Esophagus (tissue), 2 donors: ENCODE data around the gene ATP9B. TPM values are rescaled to one million over a fixed set of nuclear protein-coding genes. Genes with fewer than 3 reads are reported as not detected.

Source experiments
- H3K27ac ChIP-seq, 2 donors: one replicate each; pipeline ENCODE4 v1.5.1; 2013; ENCODE audit warnings: low read depth in 2 of 2, mild to moderate bottlenecking in 2 of 2, inconsistent platforms in 1 of 2, low read length in 1 of 2, moderate library complexity in 1 of 2
- H3K27me3 ChIP-seq, 2 donors: one replicate each; pipeline ENCODE4 v1.6.1; 2013; ENCODE audit warnings: low read length in 2 of 2, control low read depth in 1 of 2, mild to moderate bottlenecking in 1 of 2; ENCODE audit not compliant: insufficient read depth in 2 of 2, control insufficient read depth in 1 of 2
- H3K36me3 ChIP-seq, 2 donors: one replicate each; pipeline ENCODE4 v1.6.1; 2013; ENCODE audit warnings: low read length in 1 of 2; ENCODE audit not compliant: control insufficient read depth in 2 of 2, insufficient read depth in 2 of 2
- H3K4me1 ChIP-seq, 2 donors: one replicate each; pipeline ENCODE4 v1.6.1; 2013; ENCODE audit warnings: low read length in 1 of 2; ENCODE audit not compliant: control insufficient read depth in 2 of 2, insufficient read depth in 2 of 2
- H3K4me3 ChIP-seq, 2 donors: one replicate each; pipeline ENCODE4 v1.5.1; 2013; ENCODE audit warnings: low read length in 2 of 2, mild to moderate bottlenecking in 2 of 2, low read depth in 1 of 2, moderate library complexity in 1 of 2
- H3K9me3 ChIP-seq, 2 donors: one replicate each; pipeline ENCODE4 v1.6.1; 2013; ENCODE audit warnings: mild to moderate bottlenecking in 2 of 2, low read depth in 1 of 2, low read length in 1 of 2, moderate library complexity in 1 of 2; ENCODE audit not compliant: control insufficient read depth in 2 of 2, insufficient read depth in 1 of 2
- WGBS, 2 donors: extraction: QIAGEN DNeasy Blood & Tissue Kit; methylation state at CpG; one replicate each; pipeline ENCODE4 v1.1.7; 2013; 5-methylcytosine and 5-hydroxymethylcytosine counted together
- polyA plus RNA-seq, 2 donors: library from polyadenylated mRNA; stranded (reverse); fragments of 200-250 nt; gene quantifications; one replicate each; pipeline ENCODE4 v1.2.3, GENCODE V29; 2013
- donor health status: healthy with polysubstance abuse.
- donor health status: Bipolar disorder and iron deficiency.

The ATP9B gene
- polyA plus RNA-seq, 2 donors = 9.6 to 10.5 TPM

DNA sequence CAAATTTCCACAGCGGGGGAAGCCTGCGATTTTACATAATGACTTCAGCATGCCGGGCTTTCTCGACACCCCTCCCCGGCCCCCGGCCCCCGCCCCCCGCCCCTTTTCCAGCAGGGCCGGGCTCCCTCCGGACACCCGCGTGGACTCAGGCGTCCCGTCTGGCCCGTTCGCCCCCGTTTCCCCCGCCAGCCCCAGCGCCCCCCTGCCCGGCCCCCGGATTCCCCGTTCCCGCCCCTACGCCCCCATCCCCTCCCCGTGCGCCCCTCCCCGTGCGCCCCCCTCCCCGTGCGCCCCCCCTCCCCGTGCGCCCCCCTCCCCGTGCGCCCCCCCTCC is 326.1 kb downstream of the ATP9B start:
- Histone ChIP-seq H3K4me3 (peak overlapping the region in 1 of 2 donors; percentile 48), H3K36me3 (no peaks in the 10 kb centered on the region), H3K27me3 (peaks cover 5% of the 10 kb centered on the region in 2 donors), H3K27ac (peak overlapping the region in 1 of 2 donors; percentile 85), H3K9me3 (no peaks in the 10 kb centered on the region), H3K4me1 (peaks cover 0 to 7% of the 10 kb centered on the region in 2 donors)
- 0% methylated on average over 13 to 23 of the region's 34 CpGs for WGBS, 2 donors

GRCh38 chr18:79395761-79396404 is 326.7 kb downstream of the ATP9B start, which contains the start of gene NFATC1:
Gene NFATC1 (plus strand): TSS chr18:79395930. CDS start chr18:79396225, 295 bp downstream.
- H3K27me3 ChIP-seq = peaks cover 4 to 5% of the 10 kb centered on the region in 2 donors

DNA sequence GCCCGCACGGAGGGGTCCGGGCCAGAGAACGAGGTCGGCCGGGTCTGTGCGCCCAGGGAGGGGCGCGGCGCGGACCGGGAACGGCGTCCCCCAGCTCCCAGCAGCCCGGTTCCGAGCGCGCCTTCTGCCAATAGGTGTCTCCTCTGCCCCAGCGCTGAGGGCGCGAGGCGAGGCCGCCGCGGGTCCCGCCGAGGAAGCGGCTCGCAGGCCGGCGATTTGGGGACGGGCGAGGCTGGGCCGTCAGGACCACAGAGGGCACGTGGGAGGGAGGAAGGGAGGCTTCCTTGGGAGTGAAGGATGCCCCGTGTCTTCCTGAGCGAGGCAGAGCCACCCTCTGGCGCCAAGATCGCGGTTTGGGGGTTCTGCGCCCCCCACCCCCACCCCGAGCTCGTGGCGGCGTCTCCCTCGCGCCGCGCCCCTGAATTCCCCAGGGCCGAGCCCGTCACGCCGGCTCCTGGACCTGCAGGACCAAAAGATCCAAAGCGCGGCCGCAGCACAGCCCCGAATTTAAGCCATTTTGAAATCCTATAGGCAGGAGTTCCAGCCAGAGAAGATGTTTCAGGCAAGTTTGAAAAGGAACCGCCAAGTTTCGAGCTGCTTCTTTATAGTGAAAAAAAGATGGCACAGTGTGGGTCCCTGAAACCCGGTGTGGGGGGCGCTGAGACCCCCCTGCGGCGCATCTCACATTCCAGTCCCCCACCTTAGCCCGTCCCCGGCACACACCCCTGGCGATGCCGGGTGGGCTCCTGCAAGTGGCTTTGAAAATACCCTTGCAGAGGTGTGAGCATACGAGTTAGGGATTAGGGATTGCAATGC is 327.4 kb downstream of the ATP9B start:
- no peaks in the 10 kb centered on the region for H3K9me3 ChIP-seq
- WGBS, 2 donors = 7 to 10% methylated on average over 65 to 68 of the region's 68 CpGs
- H3K27ac ChIP-seq = peak overlapping the region in 1 of 2 donors; percentile 69
- peaks cover 0 to 7% of the 10 kb centered on the region in 2 donors for H3K4me1 ChIP-seq
- no peaks in the 10 kb centered on the region for H3K36me3 ChIP-seq
- H3K4me3 ChIP-seq = peak overlapping the region; percentile 27 to 48
- peaks cover 3% of the 10 kb centered on the region in 2 donors for H3K27me3 ChIP-seq

More at GRCh38 chr18:79395761-79396404, 326.7 kb downstream of the ATP9B start, which contains the start of gene NFATC1:
- WGBS, 2 donors = 1% methylated on average over 80 to 91 of the region's 91 CpGs
- Histone ChIP-seq H3K4me1 (peaks cover 0 to 7% of the 10 kb centered on the region in 2 donors), H3K9me3 (no peaks in the 10 kb centered on the region), H3K36me3 (no peaks in the 10 kb centered on the region), H3K4me3 (peak within 1 kb of the TSS; percentile 39 to 48), H3K27ac (peak within 1 kb of the TSS; percentile 74 to 85)

- Histone ChIP-seq H3K9me3 (no peaks in the 10 kb centered on the region), H3K4me1 (peaks cover 4 to 7% of the 10 kb centered on the region in 2 donors), H3K27me3 (no peaks in the 10 kb centered on the region), H3K27ac (no peak overlapping the region), H3K36me3 (no peaks in the 10 kb centered on the region), H3K4me3 (no peak overlapping the region)
- 67 to 89% methylated on average over 27 of the region's 27 CpGs for WGBS, 2 donors
Measured at GRCh38 chr18:79397247-79397829, 328.1 kb downstream of the ATP9B start.

DNA sequence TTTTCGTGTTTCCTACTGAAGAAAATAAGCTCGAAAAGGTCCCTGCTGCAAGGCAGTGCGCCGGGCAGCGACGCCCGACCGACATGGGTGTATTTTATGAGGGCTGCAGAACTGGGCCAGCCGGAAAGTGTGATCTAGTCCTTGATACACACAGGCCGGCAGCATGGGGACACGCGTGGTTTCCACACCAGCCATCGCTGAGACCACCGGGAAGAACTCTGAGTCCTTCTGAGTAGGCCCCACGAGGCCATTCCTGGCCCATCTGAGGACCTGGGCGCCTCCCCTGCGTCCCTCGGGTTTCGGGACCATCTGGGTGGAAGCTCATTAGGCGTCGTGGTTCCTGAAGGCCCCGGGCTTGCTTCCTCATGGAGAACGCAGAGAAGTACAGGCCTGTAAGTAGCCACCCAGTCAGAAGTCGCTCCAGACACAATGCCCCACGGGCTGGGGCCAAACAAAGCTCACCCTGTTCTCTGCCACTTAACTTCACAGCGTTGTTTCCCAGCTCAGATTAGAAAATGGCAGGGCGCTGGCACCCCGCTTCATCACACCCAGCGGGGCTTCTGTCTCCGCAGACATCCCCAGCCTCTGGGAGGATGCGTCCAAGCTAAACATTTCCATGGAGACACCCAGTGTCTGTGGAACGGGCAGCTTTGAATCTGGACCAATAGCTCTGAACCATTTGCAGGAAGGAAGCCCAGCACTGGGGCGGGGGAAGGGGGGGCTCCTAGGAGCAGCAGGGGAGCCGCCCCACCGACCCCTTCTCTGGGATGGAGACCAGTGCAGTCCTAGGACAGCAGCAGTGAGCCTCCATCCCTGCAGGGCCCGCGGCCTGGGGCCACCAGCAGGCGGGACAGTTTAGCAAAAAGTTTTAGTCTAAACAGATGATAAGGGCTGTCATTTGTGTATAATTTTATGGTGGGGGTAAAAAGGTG is 328.9 kb downstream of the ATP9B start:
- H3K27me3 ChIP-seq = no peaks in the 10 kb centered on the region
- H3K9me3 ChIP-seq = no peaks in the 10 kb centered on the region
- no peak overlapping the region for H3K27ac ChIP-seq
- no peak overlapping the region for H3K4me3 ChIP-seq
- WGBS, 2 donors = 69 to 85% methylated on average over 38 of the region's 38 CpGs
- no peaks in the 10 kb centered on the region for H3K36me3 ChIP-seq
- peaks cover 6 to 8% of the 10 kb centered on the region in 2 donors for H3K4me1 ChIP-seq

- no peaks in the 10 kb centered on the region for H3K27me3 ChIP-seq
- H3K4me1 ChIP-seq = peaks cover 3 to 8% of the 10 kb centered on the region in 2 donors
- WGBS, 2 donors = 25 to 40% methylated on average over 65 to 79 of the region's 79 CpGs
- peak overlapping the region; percentile 38 to 63 for H3K4me3 ChIP-seq
- peak overlapping the region in 1 of 2 donors; percentile 73 for H3K27ac ChIP-seq
- H3K9me3 ChIP-seq = no peaks in the 10 kb centered on the region
- H3K36me3 ChIP-seq = no peaks in the 10 kb centered on the region
Measured at GRCh38 chr18:79399275-79400081, 330.3 kb downstream of the ATP9B start.

- WGBS, 2 donors = 1 to 2% methylated on average over 29 to 71 of the region's 71 CpGs
- no peaks in the 10 kb centered on the region for H3K27me3 ChIP-seq
Measured at GRCh38 chr18:79400091-79400590, 330.9 kb downstream of the ATP9B start.

GRCh38 chr18:79400591-79401381 is 331.6 kb downstream of the ATP9B start:
- H3K27ac ChIP-seq = peak overlapping the region; percentile 17 to 73
- peaks cover 0 to 8% of the 10 kb centered on the region in 2 donors for H3K4me1 ChIP-seq
- WGBS, 2 donors = 30 to 58% methylated on average over 22 to 50 of the region's 58 CpGs
- no peaks in the 10 kb centered on the region for H3K9me3 ChIP-seq
- H3K27me3 ChIP-seq = no peaks in the 10 kb centered on the region
- no peaks in the 10 kb centered on the region for H3K36me3 ChIP-seq
- H3K4me3 ChIP-seq = peak overlapping the region; percentile 55 to 63

More at GRCh38 chr18:79400091-79400590, 330.9 kb downstream of the ATP9B start:
- H3K27ac ChIP-seq = peak overlapping the region in 1 of 2 donors; percentile 73
- H3K4me3 ChIP-seq = peak overlapping the region; percentile 55 to 63
- peaks cover 0 to 8% of the 10 kb centered on the region in 2 donors for H3K4me1 ChIP-seq
- no peaks in the 10 kb centered on the region for H3K9me3 ChIP-seq
- no peaks in the 10 kb centered on the region for H3K36me3 ChIP-seq
